Measurements from ENCODE around the gene WASF3. TPM values are rescaled to one million over a fixed set of nuclear protein-coding genes. Genes with fewer than 3 reads are reported as not detected.

Gene WASF3
- total RNA-seq, 2 donors from 2014 or later = 3.2 to 4.0 TPM

DNA sequence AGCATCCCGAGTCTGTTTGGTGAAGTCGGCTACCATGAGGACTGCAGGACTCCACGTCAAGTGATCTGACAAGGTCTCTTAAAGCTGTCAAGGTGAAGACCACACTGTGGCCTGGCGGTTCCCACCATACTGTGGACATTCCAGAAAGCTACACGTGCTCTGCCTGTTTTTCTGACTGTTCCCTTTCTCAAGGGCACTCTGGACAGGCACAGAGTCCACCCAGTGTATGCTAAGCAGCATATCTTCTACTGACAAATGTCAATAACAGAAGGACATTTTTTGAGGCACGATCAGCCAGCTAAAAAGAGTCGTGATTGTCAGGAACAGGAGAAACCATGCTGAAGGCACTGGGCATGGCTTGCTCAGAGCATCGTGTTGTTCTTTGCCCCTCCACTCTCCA is 12.8 kb upstream of the WASF3 start:
- H3K4me3 ChIP-seq = no peak overlapping the region
- TF ChIP-seq, protein P1, sequence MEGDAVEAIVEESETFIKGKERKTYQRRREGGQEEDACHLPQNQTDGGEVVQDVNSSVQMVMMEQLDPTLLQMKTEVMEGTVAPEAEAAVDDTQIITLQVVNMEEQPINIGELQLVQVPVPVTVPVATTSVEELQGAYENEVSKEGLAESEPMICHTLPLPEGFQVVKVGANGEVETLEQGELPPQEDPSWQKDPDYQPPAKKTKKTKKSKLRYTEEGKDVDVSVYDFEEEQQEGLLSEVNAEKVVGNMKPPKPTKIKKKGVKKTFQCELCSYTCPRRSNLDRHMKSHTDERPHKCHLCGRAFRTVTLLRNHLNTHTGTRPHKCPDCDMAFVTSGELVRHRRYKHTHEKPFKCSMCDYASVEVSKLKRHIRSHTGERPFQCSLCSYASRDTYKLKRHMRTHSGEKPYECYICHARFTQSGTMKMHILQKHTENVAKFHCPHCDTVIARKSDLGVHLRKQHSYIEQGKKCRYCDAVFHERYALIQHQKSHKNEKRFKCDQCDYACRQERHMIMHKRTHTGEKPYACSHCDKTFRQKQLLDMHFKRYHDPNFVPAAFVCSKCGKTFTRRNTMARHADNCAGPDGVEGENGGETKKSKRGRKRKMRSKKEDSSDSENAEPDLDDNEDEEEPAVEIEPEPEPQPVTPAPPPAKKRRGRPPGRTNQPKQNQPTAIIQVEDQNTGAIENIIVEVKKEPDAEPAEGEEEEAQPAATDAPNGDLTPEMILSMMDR (IDR thresholded peaks at IDR 0.05) = no peak
- no peaks in the 10 kb centered on the region for H3K27me3 ChIP-seq
- DNase-seq = no peak
- no peaks in the 10 kb centered on the region for H3K9me3 ChIP-seq
- H3K36me3 ChIP-seq = no peaks in the 10 kb centered on the region
- H3K9ac ChIP-seq (ENCODE audit: low read depth in 2 of 2, low read length in 2 of 2) = no peak overlapping the region
- no peak overlapping the region for H3K27ac ChIP-seq
- intact Hi-C loops (cut with DNase I) = no loop called here
- peaks cover 2% of the 10 kb centered on the region for H3K4me1 ChIP-seq

DNA sequence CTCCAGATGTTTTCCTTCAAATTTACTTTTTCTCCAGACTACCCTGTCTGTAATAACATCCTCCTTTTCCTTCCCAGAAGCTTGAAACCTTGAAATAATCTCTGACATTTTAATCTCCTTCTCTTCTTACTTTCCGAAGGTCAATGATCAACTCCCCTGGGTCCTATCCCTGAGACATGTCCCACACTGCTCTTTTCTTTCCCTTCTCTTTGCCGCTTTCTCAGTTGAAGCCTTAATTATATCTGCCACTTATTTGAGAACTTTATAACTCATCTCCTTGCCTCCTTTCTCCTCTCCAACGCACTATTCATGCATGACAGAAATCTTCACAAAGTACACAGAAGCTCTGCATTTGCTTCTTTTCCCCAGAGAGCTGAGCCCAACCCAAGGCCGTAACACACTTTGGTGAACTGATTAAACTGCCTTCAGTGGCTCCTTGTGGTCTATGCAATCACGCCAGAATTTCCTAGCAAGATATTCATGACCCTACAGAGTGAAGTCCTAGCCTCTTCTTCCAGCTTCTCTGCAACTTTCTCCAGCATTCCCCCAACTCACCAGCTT is 9.2 kb upstream of the WASF3 start:
- Histone ChIP-seq H3K4me3 (no peak overlapping the region), H3K9ac (ENCODE audit: low read depth in 2 of 2, low read length in 2 of 2) (no peak overlapping the region), H3K9me3 (no peaks in the 10 kb centered on the region), H3K27ac (no peak overlapping the region), H3K27me3 (no peaks in the 10 kb centered on the region), H3K4me1 (no peaks in the 10 kb centered on the region), H3K36me3 (no peaks in the 10 kb centered on the region)
- intact Hi-C loops (cut with DNase I) = no loop called here
- TF ChIP-seq, protein P1 (IDR thresholded peaks at IDR 0.05) = no peak
- no peak for DNase-seq

DNA sequence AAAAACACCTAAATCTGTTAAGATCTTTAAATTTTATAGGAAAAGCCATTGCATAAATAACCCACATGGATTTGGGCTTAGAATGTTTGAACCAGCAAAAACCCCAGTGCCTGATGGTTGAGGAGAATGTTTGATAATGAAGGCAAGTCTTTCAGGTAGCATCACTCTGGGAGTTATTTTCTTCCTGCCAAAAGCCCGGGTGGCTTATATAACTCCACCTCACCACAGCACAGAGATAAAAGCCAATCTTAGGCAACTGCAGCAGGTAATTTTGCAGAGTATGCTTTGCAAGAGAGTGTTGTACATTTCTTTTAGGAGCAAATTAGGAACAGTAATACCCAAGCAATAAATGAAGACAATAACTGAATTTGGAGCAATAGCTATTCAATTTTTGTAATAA is 7.8 kb upstream of the WASF3 start:
- Histone ChIP-seq H3K27me3 (no peaks in the 10 kb centered on the region), H3K36me3 (no peaks in the 10 kb centered on the region), H3K9ac (ENCODE audit: low read depth in 2 of 2, low read length in 2 of 2) (no peak overlapping the region), H3K27ac (no peak overlapping the region), H3K4me1 (no peaks in the 10 kb centered on the region), H3K4me3 (no peak overlapping the region), H3K9me3 (no peaks in the 10 kb centered on the region)
- TF ChIP-seq, protein P1 (IDR thresholded peaks at IDR 0.05) = no peak
- intact Hi-C loops (cut with DNase I) = no loop called here
- DNase-seq = no peak

DNA sequence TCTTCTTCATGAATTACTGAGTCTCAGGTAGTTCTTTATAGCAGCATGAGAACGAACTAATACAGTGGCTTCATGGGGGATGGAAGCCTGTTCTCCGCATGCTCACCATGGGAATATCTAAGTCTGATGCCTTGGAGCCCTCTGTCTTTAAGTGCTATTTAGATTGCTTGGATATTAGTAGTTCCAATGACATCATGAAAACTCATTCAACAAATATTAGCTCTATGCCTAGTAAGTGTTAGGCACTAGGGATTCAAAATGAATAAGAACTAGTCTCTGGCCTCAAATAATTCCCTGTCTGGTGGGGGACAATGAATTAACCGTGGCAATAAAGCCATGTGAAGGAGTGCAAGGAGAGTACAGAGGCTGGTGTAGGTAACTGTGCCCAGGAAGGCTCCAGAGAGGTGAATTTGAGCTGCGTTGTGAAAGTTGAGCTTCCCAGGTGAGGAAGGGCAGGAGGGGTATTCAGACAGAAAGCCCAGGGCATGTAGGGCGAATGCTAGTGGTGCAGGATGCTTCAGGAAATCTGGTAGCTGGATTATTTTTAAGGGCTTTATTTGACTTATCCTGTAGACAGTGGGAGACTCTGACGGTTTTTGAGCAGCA is 6.1 kb upstream of the WASF3 start:
- intact Hi-C loops (cut with DNase I) = no loop called here
- Histone ChIP-seq H3K27me3 (no peaks in the 10 kb centered on the region), H3K9me3 (no peaks in the 10 kb centered on the region), H3K27ac (no peak overlapping the region), H3K4me3 (no peak overlapping the region), H3K36me3 (no peaks in the 10 kb centered on the region), H3K4me1 (no peaks in the 10 kb centered on the region), H3K9ac (ENCODE audit: low read depth in 2 of 2, low read length in 2 of 2) (no peak overlapping the region)
- TF ChIP-seq, protein P1 (IDR thresholded peaks at IDR 0.05) = no peak
- no peak for DNase-seq

DNA sequence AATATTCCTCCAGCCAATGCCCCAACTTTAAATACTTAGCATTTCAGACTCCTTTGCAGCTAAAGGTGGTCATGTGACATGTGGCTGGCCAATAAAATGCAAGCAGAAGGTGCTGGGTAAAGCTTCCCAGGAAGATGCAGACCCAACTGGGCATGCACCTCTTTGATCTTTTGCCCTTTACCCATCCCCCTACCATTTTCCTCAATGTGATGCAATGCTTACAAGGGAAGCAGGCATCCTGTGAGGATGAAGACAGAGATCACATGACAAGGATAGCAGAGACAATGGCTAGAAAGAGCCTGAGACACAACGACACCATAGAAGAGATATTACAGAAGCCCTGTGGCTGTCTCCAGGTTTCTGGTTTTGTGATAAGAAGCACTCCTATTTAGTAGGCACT is 2.1 kb upstream of the WASF3 start:
- H3K36me3 ChIP-seq = no peaks in the 10 kb centered on the region
- H3K4me1 ChIP-seq = peaks cover 5% of the 10 kb centered on the region
- no peaks in the 10 kb centered on the region for H3K9me3 ChIP-seq
- H3K9ac ChIP-seq (ENCODE audit: low read depth in 2 of 2, low read length in 2 of 2) = no peak overlapping the region
- intact Hi-C loops (cut with DNase I) = no loop called here
- H3K27ac ChIP-seq = no peak overlapping the region
- TF ChIP-seq, protein P1 (IDR thresholded peaks at IDR 0.05) = no peak
- no peak for DNase-seq
- no peak overlapping the region for H3K4me3 ChIP-seq
- peaks cover 14% of the 10 kb centered on the region for H3K27me3 ChIP-seq

All from colonic mucosa (tissue), 4 donors.